ENCODE measurements around the gene DEK. TPM values are rescaled to one million over a fixed set of nuclear protein-coding genes. Genes with fewer than 3 reads are reported as not detected.

DEK gene
- polyA plus RNA-seq, 1 donor (not counting 4 experiments of a cell fraction or from before 2014, with no cell fraction given): 45.0 TPM

GRCh38 chr6:18266523-18266912 is 2.2 kb upstream of the DEK start:
- H3K36me3 ChIP-seq (ENCODE audit: control insufficient read depth in 2 of 2, extremely low read depth in 1 of 2, insufficient read depth in 2 of 2, low read length in 2 of 2): no peaks in the 10 kb centered on the region
- no peaks in the 10 kb centered on the region for H3K27me3 ChIP-seq (ENCODE audit: control insufficient read depth, extremely low read depth, insufficient read depth, low read length)
- no peak overlapping the region for H2AFZ ChIP-seq (ENCODE audit: control insufficient read depth, low read length)
- no peaks in the 10 kb centered on the region for H4K20me1 ChIP-seq (ENCODE audit: control insufficient read depth, extremely low read depth, insufficient read depth, low read length)
- peaks cover 2% of the 10 kb centered on the region for H3K9me3 ChIP-seq (ENCODE audit: control insufficient read depth, low read depth, low read length)
- no peak overlapping the region for H3K4me3 ChIP-seq (ENCODE audit: control insufficient read depth in 2 of 3, extremely low read depth in 1 of 3, insufficient read depth in 2 of 3, low read depth in 1 of 3, low read length in 3 of 3)
- no peak overlapping the region for H3K27ac ChIP-seq (ENCODE audit: control insufficient read depth, insufficient read depth, low read length)
- no peak overlapping the region for H3K9ac ChIP-seq (ENCODE audit: control insufficient read depth, extremely low read depth, insufficient read depth, low read length)
- H3K4me1 ChIP-seq (ENCODE audit: control insufficient read depth, extremely low read depth, insufficient read depth, low read length): peaks cover 28% of the 10 kb centered on the region
- H3K9me1 ChIP-seq (ENCODE audit: control insufficient read depth, extremely low read depth, insufficient read depth, low read length): no peaks in the 10 kb centered on the region
- TF ChIP-seq CTCF (optimal IDR thresholded peaks at IDR 0.05 in 1 of 3, IDR thresholded peaks at IDR 0.05 in 1 of 3, conservative IDR thresholded peaks at IDR 0.05 in 1 of 3; ENCODE audit: extremely low read depth in 1 of 3, insufficient read depth in 2 of 3, low read length in 3 of 3): no peak
- dilution Hi-C loops (cut with MboI; ENCODE audit: extremely low pct_ligation_motif_present, low sequenced_read_pairs): no loop called here
- peaks cover 25% of the 10 kb centered on the region for H3K79me2 ChIP-seq (ENCODE audit: control insufficient read depth, insufficient read depth, low read length)
- DNase-seq (ENCODE audit: low read depth, low spot score) (no peak), FAIRE-seq (no peak)
- H3K4me2 ChIP-seq (ENCODE audit: control insufficient read depth, extremely low read depth, insufficient read depth, low read depth, low read length): no peak overlapping the region

- TF ChIP-seq EZH2 (IDR thresholded peaks at IDR 0.05; ENCODE audit: low read length) (no peak), CTCF (optimal IDR thresholded peaks at IDR 0.05 in 1 of 3, IDR thresholded peaks at IDR 0.05 in 1 of 3, conservative IDR thresholded peaks at IDR 0.05 in 1 of 3; ENCODE audit: extremely low read depth in 1 of 3, insufficient read depth in 2 of 3, low read length in 3 of 3) (no peak)
- H3K36me3 ChIP-seq (ENCODE audit: control insufficient read depth in 2 of 2, extremely low read depth in 1 of 2, insufficient read depth in 2 of 2, low read length in 2 of 2): no peaks in the 10 kb centered on the region
- peaks cover 34% of the 10 kb centered on the region for H3K4me1 ChIP-seq (ENCODE audit: control insufficient read depth, extremely low read depth, insufficient read depth, low read length)
- FAIRE-seq (no peak), DNase-seq (ENCODE audit: low read depth, low spot score) (no peak)
- no peak overlapping the region for H3K4me3 ChIP-seq (ENCODE audit: control insufficient read depth in 2 of 3, extremely low read depth in 1 of 3, insufficient read depth in 2 of 3, low read depth in 1 of 3, low read length in 3 of 3)
- H3K9me3 ChIP-seq (ENCODE audit: control insufficient read depth, low read depth, low read length): peaks cover 2% of the 10 kb centered on the region
- dilution Hi-C loops (cut with MboI; ENCODE audit: extremely low pct_ligation_motif_present, low sequenced_read_pairs): no loop called here
- no peak overlapping the region for H3K27ac ChIP-seq (ENCODE audit: control insufficient read depth, insufficient read depth, low read length)
- H3K9ac ChIP-seq (ENCODE audit: control insufficient read depth, extremely low read depth, insufficient read depth, low read length): no peak overlapping the region
- no peaks in the 10 kb centered on the region for H3K27me3 ChIP-seq (ENCODE audit: control insufficient read depth, extremely low read depth, insufficient read depth, low read length)
- H4K20me1 ChIP-seq (ENCODE audit: control insufficient read depth, extremely low read depth, insufficient read depth, low read length): peaks cover 3% of the 10 kb centered on the region
- peaks cover 31% of the 10 kb centered on the region for H3K79me2 ChIP-seq (ENCODE audit: control insufficient read depth, insufficient read depth, low read length)
- no peak overlapping the region for H2AFZ ChIP-seq (ENCODE audit: control insufficient read depth, low read length)
- no peak overlapping the region for H3K4me2 ChIP-seq (ENCODE audit: control insufficient read depth, extremely low read depth, insufficient read depth, low read depth, low read length)
- peaks cover under 1% of the 10 kb centered on the region for H3K9me1 ChIP-seq (ENCODE audit: control insufficient read depth, extremely low read depth, insufficient read depth, low read length)
Measured at GRCh38 chr6:18265787-18266522, 1.6 kb upstream of the DEK start.

Measured in keratinocyte (primary cell).